Measurements from ENCODE around the gene FAM83G. TPM values are rescaled to one million over a fixed set of nuclear protein-coding genes. Genes with fewer than 3 reads are reported as not detected.
"Not testable (repeated sequence)": the region's sequence is repeated elsewhere in the genome, so short reads cannot be mapped to it uniquely, and the experiment has no call there.

The FAM83G gene
- total RNA-seq, 4 donors from 2014 or later: 1.0 to 10.7 (median 1.8) TPM

- H3K4me1 ChIP-seq; H3K27me3 ChIP-seq; H3K36me3 ChIP-seq; DNase-seq; H3K4me3 ChIP-seq; H3K9me3 ChIP-seq; H3K27ac ChIP-seq; intact Hi-C loops (cut with DNase I; ENCODE audit: low total_unique reads): not testable (repeated sequence)
Measured at GRCh38 chr17:19037547-19037946, 33.0 kb upstream of the FAM83G start.

- DNase-seq; H3K36me3 ChIP-seq; H3K27ac ChIP-seq; H3K4me3 ChIP-seq; intact Hi-C loops (cut with DNase I; ENCODE audit: low total_unique reads); H3K4me1 ChIP-seq; H3K9me3 ChIP-seq; H3K27me3 ChIP-seq: not testable (repeated sequence)
Measured at GRCh38 chr17:19036186-19036585, 31.6 kb upstream of the FAM83G start.

- intact Hi-C loops (cut with DNase I; ENCODE audit: low total_unique reads); H3K9me3 ChIP-seq; H3K4me3 ChIP-seq; H3K36me3 ChIP-seq; H3K4me1 ChIP-seq; DNase-seq; H3K27ac ChIP-seq; H3K27me3 ChIP-seq: not testable (repeated sequence)
Measured at GRCh38 chr17:19032377-19032988, 27.9 kb upstream of the FAM83G start.

- intact Hi-C loops (cut with DNase I; ENCODE audit: low total_unique reads); H3K4me3 ChIP-seq; H3K4me1 ChIP-seq; H3K27me3 ChIP-seq; H3K9me3 ChIP-seq; H3K36me3 ChIP-seq: not testable (repeated sequence)
- peak in 2 of 4 experiments; percentile 39 to 44 for TF ChIP-seq CTCF (IDR thresholded peaks at IDR 0.05)
- H3K27ac ChIP-seq: peak overlapping the region in 1 of 2 donors; percentile 45
- peak; percentile 46 to 76 for DNase-seq
Measured at GRCh38 chr17:19031729-19032128, 27.2 kb upstream of the FAM83G start.

GRCh38 chr17:19030771-19031449 is 26.3 kb upstream of the FAM83G start:
- H3K27ac ChIP-seq; DNase-seq; intact Hi-C loops (cut with DNase I; ENCODE audit: low total_unique reads); H3K36me3 ChIP-seq; H3K27me3 ChIP-seq; H3K4me1 ChIP-seq; H3K9me3 ChIP-seq; H3K4me3 ChIP-seq: not testable (repeated sequence)

- H3K36me3 ChIP-seq; H3K4me1 ChIP-seq; H3K4me3 ChIP-seq; H3K27ac ChIP-seq; H3K27me3 ChIP-seq; H3K9me3 ChIP-seq; intact Hi-C loops (cut with DNase I; ENCODE audit: low total_unique reads); DNase-seq: not testable (repeated sequence)
Measured at GRCh38 chr17:19029740-19030139, 25.2 kb upstream of the FAM83G start.

- H3K27me3 ChIP-seq; H3K9me3 ChIP-seq; H3K36me3 ChIP-seq; DNase-seq; H3K4me3 ChIP-seq; H3K4me1 ChIP-seq; intact Hi-C loops (cut with DNase I; ENCODE audit: low total_unique reads); H3K27ac ChIP-seq: not testable (repeated sequence)
Measured at GRCh38 chr17:19028671-19029070, 24.1 kb upstream of the FAM83G start.

- H3K36me3 ChIP-seq: no peaks in the 10 kb centered on the region
- H3K27ac ChIP-seq: no peak overlapping the region
- no peaks in the 10 kb centered on the region for H3K9me3 ChIP-seq
- H3K27me3 ChIP-seq: no peaks in the 10 kb centered on the region
- intact Hi-C loops (cut with DNase I; ENCODE audit: low total_unique reads): no loop called here
- H3K4me1 ChIP-seq: no peaks in the 10 kb centered on the region
- H3K4me3 ChIP-seq: no peak overlapping the region
- TF ChIP-seq POLR2A (IDR thresholded peaks at IDR 0.05) (no peak), CTCF (IDR thresholded peaks at IDR 0.05) (no peak)
- no peak for DNase-seq
Measured at GRCh38 chr17:19024101-19025078, 19.8 kb upstream of the FAM83G start.
